Measurements from ENCODE around the gene IL16.
"Not testable (repeated sequence)": the region's sequence is repeated elsewhere in the genome, so short reads cannot be mapped to it uniquely, and the experiment has no call there.

Gene IL16

GRCh38 chr15:81174792-81175327, 21.8 kb upstream of the IL16 start:
- DNase-seq, result no peak

GRCh38 chr15:81175496-81175895, 21.2 kb upstream of the IL16 start:
- DNase-seq, result no peak

- no peak for DNase-seq
These were observed 20.3 kb upstream of the IL16 start for GRCh38 chr15:81176291-81176893.

- no peak for DNase-seq
These were observed 18.3 kb upstream of the IL16 start for GRCh38 chr15:81178365-81178764.

- DNase-seq, result no peak
These were observed 15.5 kb upstream of the IL16 start for GRCh38 chr15:81181220-81181619.

- DNase-seq, result no peak
These were observed 14.5 kb upstream of the IL16 start for GRCh38 chr15:81182031-81182755.

GRCh38 chr15:81182756-81183438, 13.8 kb upstream of the IL16 start:
- DNase-seq, result no peak

- no peak for DNase-seq
These were observed 13.3 kb upstream of the IL16 start for GRCh38 chr15:81183439-81183775.

GRCh38 chr15:81184188-81184587, 12.5 kb upstream of the IL16 start:
- no peak for DNase-seq

- no peak for DNase-seq
These were observed 10.9 kb upstream of the IL16 start for GRCh38 chr15:81185631-81186295.

GRCh38 chr15:81188354-81188753, 8.3 kb upstream of the IL16 start:
- DNase-seq, result no peak

GRCh38 chr15:81189583-81190283, 6.9 kb upstream of the IL16 start:
- no peak for DNase-seq

- no peak for DNase-seq
These were observed 5.7 kb upstream of the IL16 start for GRCh38 chr15:81190922-81191507.

GRCh38 chr15:81191701-81192100, 5.0 kb upstream of the IL16 start:
- DNase-seq, result no peak

- DNase-seq, result no peak
These were observed 2.0 kb upstream of the IL16 start for GRCh38 chr15:81194723-81195122.

GRCh38 chr15:81195339-81195864, 1.3 kb upstream of the IL16 start:
- DNase-seq, result no peak

- no peak for DNase-seq
These were observed 564 bp downstream of the IL16 start for GRCh38 chr15:81197255-81197630.

GRCh38 chr15:81197688-81198281, 1.1 kb downstream of the IL16 start:
- DNase-seq, result no peak

GRCh38 chr15:81199031-81199779, 2.5 kb downstream of the IL16 start:
- no peak for DNase-seq

- DNase-seq, result no peak
These were observed 9.3 kb downstream of the IL16 start for GRCh38 chr15:81206018-81206417.

GRCh38 chr15:81207987-81208386, 11.3 kb downstream of the IL16 start:
- DNase-seq, result not testable (repeated sequence)
